ENCODE data around the gene SLC43A2. TPM values are rescaled to one million over a fixed set of nuclear protein-coding genes. Genes with fewer than 3 reads are reported as not detected.

The SLC43A2 gene
- total RNA-seq, 4 donors from 2014 or later: 3.6 to 15.6 (median 6.8) TPM

DNA sequence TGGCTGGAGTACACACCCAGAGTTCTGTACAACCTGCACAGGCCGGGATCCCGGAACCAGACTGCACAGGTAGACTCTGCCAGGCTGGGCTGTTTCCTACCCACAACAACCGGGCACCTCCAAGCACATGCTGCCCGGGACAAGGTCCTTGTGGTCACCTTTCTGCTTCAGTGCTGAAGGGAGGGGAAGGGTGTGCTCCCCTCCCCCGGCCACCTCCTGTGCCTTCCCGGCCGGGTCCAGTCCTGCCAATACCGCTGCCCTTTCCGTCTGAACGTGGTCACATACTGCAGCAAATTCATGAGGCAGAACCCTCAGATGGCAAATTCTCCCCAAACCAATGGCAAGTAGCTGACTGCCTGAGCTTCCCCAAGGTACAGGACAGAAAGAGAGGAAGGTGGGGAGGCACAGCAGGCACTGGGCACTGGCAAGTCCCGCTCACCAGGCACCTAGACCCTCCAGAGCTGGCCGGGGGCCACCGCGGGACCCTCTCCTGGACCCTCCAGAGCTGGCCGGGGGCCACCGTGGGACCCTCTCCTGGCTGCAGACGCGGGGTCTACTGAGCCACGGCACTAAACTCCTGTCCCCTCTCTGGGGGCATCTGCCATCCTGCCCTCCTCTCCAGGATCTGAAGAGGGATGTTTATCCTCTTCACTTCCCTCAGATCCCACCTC is 22.8 kb downstream of the SLC43A2 start:
- H3K36me3 ChIP-seq: no peaks in the 10 kb centered on the region
- H3K9me3 ChIP-seq: no peaks in the 10 kb centered on the region
- H3K27me3 ChIP-seq: no peaks in the 10 kb centered on the region
- no peak overlapping the region for H3K4me3 ChIP-seq
- H3K27ac ChIP-seq: no peak overlapping the region
- intact Hi-C loops (cut with DNase I; ENCODE audit: low total_unique reads): no loop called here
- no peaks in the 10 kb centered on the region for H3K4me1 ChIP-seq
- TF ChIP-seq POLR2A (IDR thresholded peaks at IDR 0.05): no peak
- TF ChIP-seq, protein P1, sequence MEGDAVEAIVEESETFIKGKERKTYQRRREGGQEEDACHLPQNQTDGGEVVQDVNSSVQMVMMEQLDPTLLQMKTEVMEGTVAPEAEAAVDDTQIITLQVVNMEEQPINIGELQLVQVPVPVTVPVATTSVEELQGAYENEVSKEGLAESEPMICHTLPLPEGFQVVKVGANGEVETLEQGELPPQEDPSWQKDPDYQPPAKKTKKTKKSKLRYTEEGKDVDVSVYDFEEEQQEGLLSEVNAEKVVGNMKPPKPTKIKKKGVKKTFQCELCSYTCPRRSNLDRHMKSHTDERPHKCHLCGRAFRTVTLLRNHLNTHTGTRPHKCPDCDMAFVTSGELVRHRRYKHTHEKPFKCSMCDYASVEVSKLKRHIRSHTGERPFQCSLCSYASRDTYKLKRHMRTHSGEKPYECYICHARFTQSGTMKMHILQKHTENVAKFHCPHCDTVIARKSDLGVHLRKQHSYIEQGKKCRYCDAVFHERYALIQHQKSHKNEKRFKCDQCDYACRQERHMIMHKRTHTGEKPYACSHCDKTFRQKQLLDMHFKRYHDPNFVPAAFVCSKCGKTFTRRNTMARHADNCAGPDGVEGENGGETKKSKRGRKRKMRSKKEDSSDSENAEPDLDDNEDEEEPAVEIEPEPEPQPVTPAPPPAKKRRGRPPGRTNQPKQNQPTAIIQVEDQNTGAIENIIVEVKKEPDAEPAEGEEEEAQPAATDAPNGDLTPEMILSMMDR (IDR thresholded peaks at IDR 0.05): no peak
- no peak for DNase-seq

DNA sequence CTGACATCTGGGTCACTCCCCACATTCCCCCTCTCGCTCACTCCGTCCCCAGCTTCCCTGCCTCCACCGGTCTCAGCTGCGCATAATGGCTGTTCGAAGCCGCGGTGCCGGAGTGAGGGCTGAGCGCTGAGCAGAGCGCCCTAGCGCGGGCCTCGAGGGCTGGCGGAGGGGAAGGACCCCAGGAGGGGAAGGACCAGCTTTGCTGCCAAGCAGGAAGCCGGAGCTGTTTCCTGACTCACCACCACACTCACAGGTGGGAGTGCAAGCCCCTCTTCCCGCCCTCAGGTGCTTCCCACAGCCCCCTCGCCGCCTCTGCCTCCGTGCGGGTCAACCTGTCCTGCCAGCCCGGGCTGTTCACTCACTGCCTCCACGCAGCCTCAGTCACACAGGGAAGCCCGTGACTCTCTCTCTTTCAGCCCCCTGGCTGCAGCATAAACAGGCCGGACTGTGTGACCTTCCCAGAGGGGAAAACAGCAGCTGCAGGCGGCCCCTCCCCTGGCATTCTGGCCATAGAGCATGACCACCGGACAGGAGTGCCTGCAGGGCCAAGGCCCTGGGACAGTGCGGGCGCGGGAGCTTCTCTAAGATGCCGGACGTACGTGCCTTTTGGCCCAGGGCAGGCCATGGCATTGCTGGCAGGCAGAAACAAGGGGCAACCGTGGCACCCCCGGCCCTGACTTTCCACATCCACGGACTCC is 23.7 kb downstream of the SLC43A2 start:
- intact Hi-C loops (cut with DNase I; ENCODE audit: low total_unique reads): no loop called here
- DNase-seq: no peak
- Histone ChIP-seq H3K4me1 (no peaks in the 10 kb centered on the region), H3K9me3 (no peaks in the 10 kb centered on the region), H3K27me3 (no peaks in the 10 kb centered on the region), H3K36me3 (no peaks in the 10 kb centered on the region), H3K27ac (no peak overlapping the region), H3K4me3 (no peak overlapping the region)
- TF ChIP-seq, protein P1 (IDR thresholded peaks at IDR 0.05): peak in 1 of 4 experiments; percentile 5
- TF ChIP-seq POLR2A (IDR thresholded peaks at IDR 0.05): no peak

DNA sequence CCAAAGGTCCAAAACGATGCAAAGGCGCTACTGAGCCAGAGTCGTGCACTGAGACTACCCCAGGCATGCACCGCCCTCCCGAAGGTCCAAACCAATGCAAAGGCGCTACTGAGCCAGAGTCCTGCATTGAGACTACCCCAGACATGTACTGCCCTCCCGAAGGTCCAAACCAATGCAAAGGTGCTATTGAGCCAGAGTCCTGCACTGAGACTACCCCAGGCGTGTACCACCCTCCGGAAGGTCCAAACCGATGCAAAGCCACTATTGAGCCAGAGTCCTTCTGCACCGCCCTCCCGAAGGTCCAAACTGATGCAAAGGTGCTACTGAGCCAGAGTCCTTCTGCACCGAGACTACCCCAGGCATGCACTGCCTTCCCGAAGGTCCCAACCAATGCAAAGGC is 27.1 kb downstream of the SLC43A2 start:
- intact Hi-C loops (cut with DNase I; ENCODE audit: low total_unique reads): no loop called here
- Histone ChIP-seq H3K4me1 (no peaks in the 10 kb centered on the region), H3K4me3 (no peak overlapping the region), H3K36me3 (no peaks in the 10 kb centered on the region), H3K27ac (no peak overlapping the region), H3K27me3 (no peaks in the 10 kb centered on the region), H3K9me3 (no peaks in the 10 kb centered on the region)
- DNase-seq: no peak
- TF ChIP-seq, protein P1 (IDR thresholded peaks at IDR 0.05): no peak

DNA sequence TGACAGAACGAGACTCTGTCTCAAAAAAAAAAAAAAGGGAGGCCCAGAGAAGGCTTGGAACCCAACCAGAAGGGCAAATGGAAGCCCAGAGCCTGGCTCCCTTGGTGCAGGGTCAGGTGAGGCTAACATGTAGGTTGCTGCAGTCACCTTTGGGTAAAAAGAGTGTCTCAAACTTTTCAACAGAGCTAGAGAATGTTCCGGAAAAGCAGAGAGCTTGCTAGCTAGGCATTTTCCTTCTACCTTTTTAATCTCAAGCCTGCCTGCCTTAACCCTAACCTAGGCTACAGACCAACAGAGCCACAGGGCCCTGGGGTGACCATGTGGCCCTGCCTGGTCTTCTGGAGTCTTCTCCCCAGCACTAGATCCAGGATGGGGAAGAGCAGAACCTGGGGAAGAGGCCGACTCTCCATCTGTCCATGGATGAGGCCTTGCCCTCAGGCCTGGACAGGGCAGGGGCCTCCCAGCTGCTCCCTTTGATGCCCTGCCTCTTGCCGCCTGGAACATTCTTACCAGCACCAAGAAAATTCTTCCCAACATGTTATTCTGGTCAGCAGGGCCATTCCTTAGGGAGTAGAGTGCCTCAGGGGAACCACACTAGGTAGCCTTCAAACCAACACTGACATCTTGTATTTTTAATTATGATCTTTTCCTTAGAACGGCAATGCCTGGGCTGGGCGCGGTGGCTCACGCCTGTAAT is 30.1 kb downstream of the SLC43A2 start:
- DNase-seq: no peak
- intact Hi-C loops (cut with DNase I; ENCODE audit: low total_unique reads): no loop called here
- TF ChIP-seq POLR2A (IDR thresholded peaks at IDR 0.05): no peak
- TF ChIP-seq, protein P1 (IDR thresholded peaks at IDR 0.05): no peak

DNA sequence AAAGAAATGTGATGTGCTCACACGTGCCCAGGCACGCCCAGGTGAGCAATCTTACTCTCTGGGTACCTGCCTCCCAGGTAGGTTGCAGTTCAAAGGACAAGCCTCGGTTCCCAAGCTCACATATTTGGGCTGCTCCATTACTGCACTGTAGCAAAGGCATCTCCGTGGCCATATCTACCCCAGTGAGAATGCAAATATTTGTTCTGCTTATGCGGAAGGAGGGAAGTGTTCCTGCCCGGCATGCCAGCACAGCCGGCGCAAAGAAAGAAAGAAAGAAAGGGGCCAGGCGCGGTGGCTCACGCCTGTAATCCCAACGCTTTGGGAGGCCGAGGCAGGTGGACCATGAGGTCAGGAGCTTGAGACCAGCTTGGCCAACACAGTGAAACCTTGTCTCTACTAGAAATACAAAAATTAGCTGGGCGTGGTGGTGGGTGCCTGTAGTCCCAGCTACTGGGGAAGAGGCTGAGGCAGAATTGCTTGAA is 30.7 kb downstream of the SLC43A2 start:
- DNase-seq: no peak
- H3K36me3 ChIP-seq: no peaks in the 10 kb centered on the region
- H3K4me1 ChIP-seq: no peaks in the 10 kb centered on the region
- intact Hi-C loops (cut with DNase I; ENCODE audit: low total_unique reads): no loop called here
- H3K4me3 ChIP-seq: no peak overlapping the region
- no peak overlapping the region for H3K27ac ChIP-seq
- no peaks in the 10 kb centered on the region for H3K27me3 ChIP-seq
- no peak for TF ChIP-seq POLR2A (IDR thresholded peaks at IDR 0.05)
- TF ChIP-seq, protein P1 (IDR thresholded peaks at IDR 0.05): no peak
- H3K9me3 ChIP-seq: no peaks in the 10 kb centered on the region

More for the DNA sequence above, 30.1 kb downstream of the SLC43A2 start:
- Histone ChIP-seq H3K4me1 (no peaks in the 10 kb centered on the region), H3K9me3 (no peaks in the 10 kb centered on the region), H3K27me3 (no peaks in the 10 kb centered on the region), H3K36me3 (no peaks in the 10 kb centered on the region), H3K4me3 (no peak overlapping the region), H3K27ac (no peak overlapping the region)
